NK-92 treated with Interleukin-12 subunit alpha and Interleukin-12 subunit beta, amount 100 ng/mL, for 24 hours (cell line): ENCODE data around the gene IBA57.

ENCODE experiments used
- DNase-seq: peaks from one replicate; lab custom pipeline; 2025; lab: John Stamatoyannopoulos, UW

IBA57 gene

GRCh38 chr1:228144993-228145343 is 20.6 kb upstream of the IBA57 start:
- no peak for DNase-seq

GRCh38 chr1:228145463-228146416 is 19.9 kb upstream of the IBA57 start:
- DNase-seq, result no peak

- no peak for DNase-seq
These were observed 19.0 kb upstream of the IBA57 start for GRCh38 chr1:228146417-228147150.

- no peak for DNase-seq
These were observed 18.4 kb upstream of the IBA57 start for GRCh38 chr1:228147151-228147693.

- no peak for DNase-seq
These were observed 17.8 kb upstream of the IBA57 start for GRCh38 chr1:228147768-228148167.

GRCh38 chr1:228148196-228148861 is 17.3 kb upstream of the IBA57 start:
- no peak for DNase-seq

- DNase-seq, result no peak
These were observed 16.6 kb upstream of the IBA57 start for GRCh38 chr1:228148935-228149405.

GRCh38 chr1:228149406-228150119 is 16.0 kb upstream of the IBA57 start, which contains the start of gene GJC2:
Gene GJC2, plus strand, starts transcription at chr1:228149930. Its CDS starts 7,829 bp downstream, at chr1:228157759.
- no peak for DNase-seq

- DNase-seq, result no peak
These were observed 15.5 kb upstream of the IBA57 start for GRCh38 chr1:228150120-228150460.

GRCh38 chr1:228150461-228151179 is 15.0 kb upstream of the IBA57 start:
- no peak for DNase-seq

- no peak for DNase-seq
These were observed 14.3 kb upstream of the IBA57 start for GRCh38 chr1:228151180-228151925.

GRCh38 chr1:228152097-228152917 is 13.3 kb upstream of the IBA57 start:
- no peak for DNase-seq

GRCh38 chr1:228152918-228153258 is 12.7 kb upstream of the IBA57 start:
- DNase-seq, result no peak

- no peak for DNase-seq
These were observed 11.5 kb upstream of the IBA57 start for GRCh38 chr1:228154021-228154669.

GRCh38 chr1:228154670-228155571 is 10.7 kb upstream of the IBA57 start:
- DNase-seq, result no peak

- no peak for DNase-seq
These were observed 9.7 kb upstream of the IBA57 start for GRCh38 chr1:228155596-228156514.

- DNase-seq, result no peak
These were observed 9.1 kb upstream of the IBA57 start for GRCh38 chr1:228156515-228156881.
